Activated naive CD8-positive, alpha-beta T cell treated with anti-CD3 and anti-CD28 coated beads for 36 hours (primary cell): Measurements from ENCODE around the gene SERPINB7. TPM values are rescaled to one million over a fixed set of nuclear protein-coding genes. Genes with fewer than 3 reads are reported as not detected.
"Not testable (repeated sequence)": the region's sequence is repeated elsewhere in the genome, so short reads cannot be mapped to it uniquely, and the experiment has no call there.

Source experiments
- DNase-seq: peaks from one replicate; pipeline ENCODE4 v3.0.0; 2021
- H3K27ac Mint-ChIP-seq: one replicate; pipeline ENCODE4 v1.8.0; 2022; ENCODE audit warnings: mild to moderate bottlenecking, moderate library complexity, mixed read lengths
- H3K27me3 Mint-ChIP-seq: one replicate; pipeline ENCODE4 v1.8.0; 2022; ENCODE audit warnings: mild to moderate bottlenecking, mixed read lengths
- H3K36me3 Mint-ChIP-seq: one replicate; pipeline ENCODE4 v1.8.0; 2021; ENCODE audit warnings: mild to moderate bottlenecking, mixed read lengths
- H3K4me1 Mint-ChIP-seq: one replicate; pipeline ENCODE4 v1.8.0; 2021; ENCODE audit warnings: mixed read lengths
- H3K4me3 Mint-ChIP-seq: one replicate; pipeline ENCODE4 v1.8.0; 2022; ENCODE audit warnings: mild to moderate bottlenecking, moderate library complexity, mixed read lengths
- H3K9me3 Mint-ChIP-seq: one replicate; pipeline ENCODE4 v1.8.0; 2022; ENCODE audit warnings: mixed read lengths
- total RNA-seq, 2 experiments: library from RNA; stranded (reverse); gene quantifications; one replicate each; pipeline ENCODE4 v1.2.3, GENCODE V29; 2021

Gene SERPINB7
- not detected for total RNA-seq

GRCh38 chr18:63775166-63775730, at the start of gene SERPINB7:
Gene SERPINB7, plus strand, starts transcription at chr18:63775418. Its CDS starts 6,955 bp downstream, at chr18:63782373.
- H3K27ac Mint-ChIP-seq = no peak within 1 kb of the TSS
- H3K36me3 Mint-ChIP-seq = no peaks in the 10 kb centered on the region
- H3K4me3 Mint-ChIP-seq = no peak within 1 kb of the TSS
- no peak for DNase-seq
- H3K4me1 Mint-ChIP-seq = no peaks in the 10 kb centered on the region
- no peaks in the 10 kb centered on the region for H3K9me3 Mint-ChIP-seq
- peaks cover under 1% of the 10 kb centered on the region for H3K27me3 Mint-ChIP-seq

- no peak for DNase-seq
- Mint-ChIP-seq H3K4me1 (no peaks in the 10 kb centered on the region), H3K4me3 (no peak overlapping the region), H3K27me3 (no peaks in the 10 kb centered on the region), H3K36me3 (no peaks in the 10 kb centered on the region), H3K9me3 (no peaks in the 10 kb centered on the region), H3K27ac (no peak overlapping the region)
These were observed 49.3 kb upstream of the SERPINB7 start for GRCh38 chr18:63725682-63726480.

GRCh38 chr18:63730773-63731172, 44.4 kb upstream of the SERPINB7 start:
- peaks cover 1% of the 10 kb centered on the region for H3K9me3 Mint-ChIP-seq

GRCh38 chr18:63731215-63731614, 44.0 kb upstream of the SERPINB7 start:
- H3K36me3 Mint-ChIP-seq = no peaks in the 10 kb centered on the region
- no peaks in the 10 kb centered on the region for H3K27me3 Mint-ChIP-seq
- H3K4me1 Mint-ChIP-seq = no peaks in the 10 kb centered on the region
- no peak overlapping the region for H3K4me3 Mint-ChIP-seq
- no peak for DNase-seq
- H3K9me3 Mint-ChIP-seq = peaks cover 1% of the 10 kb centered on the region
- H3K27ac Mint-ChIP-seq = no peak overlapping the region

More at GRCh38 chr18:63730773-63731172, 44.4 kb upstream of the SERPINB7 start:
- Mint-ChIP-seq H3K27me3 (no peaks in the 10 kb centered on the region), H3K27ac (no peak overlapping the region), H3K36me3 (no peaks in the 10 kb centered on the region), H3K4me1 (no peaks in the 10 kb centered on the region), H3K4me3 (no peak overlapping the region)
- DNase-seq = no peak

- peaks cover 3% of the 10 kb centered on the region for H3K27me3 Mint-ChIP-seq
- no peak for DNase-seq
- no peak overlapping the region for H3K27ac Mint-ChIP-seq
- peaks cover 1% of the 10 kb centered on the region for H3K9me3 Mint-ChIP-seq
- no peak overlapping the region for H3K4me3 Mint-ChIP-seq
- H3K36me3 Mint-ChIP-seq = no peaks in the 10 kb centered on the region
- H3K4me1 Mint-ChIP-seq = no peaks in the 10 kb centered on the region
These were observed 38.3 kb upstream of the SERPINB7 start for GRCh38 chr18:63736876-63737275.

GRCh38 chr18:63741769-63742168, 33.4 kb upstream of the SERPINB7 start:
- Mint-ChIP-seq H3K27ac (no peak overlapping the region), H3K9me3 (no peaks in the 10 kb centered on the region), H3K36me3 (no peaks in the 10 kb centered on the region), H3K4me1 (no peaks in the 10 kb centered on the region), H3K27me3 (peaks cover 3% of the 10 kb centered on the region), H3K4me3 (no peak overlapping the region)
- no peak for DNase-seq

GRCh38 chr18:63747006-63747405, 28.2 kb upstream of the SERPINB7 start:
- H3K27me3 Mint-ChIP-seq = no peaks in the 10 kb centered on the region
- no peaks in the 10 kb centered on the region for H3K36me3 Mint-ChIP-seq
- H3K27ac Mint-ChIP-seq = no peak overlapping the region
- no peaks in the 10 kb centered on the region for H3K4me1 Mint-ChIP-seq
- H3K4me3 Mint-ChIP-seq = no peak overlapping the region
- H3K9me3 Mint-ChIP-seq = no peaks in the 10 kb centered on the region
- no peak for DNase-seq

GRCh38 chr18:63749489-63749888, 25.7 kb upstream of the SERPINB7 start:
- no peaks in the 10 kb centered on the region for H3K36me3 Mint-ChIP-seq
- no peak overlapping the region for H3K27ac Mint-ChIP-seq
- no peak for DNase-seq
- H3K9me3 Mint-ChIP-seq = no peaks in the 10 kb centered on the region
- no peak overlapping the region for H3K4me3 Mint-ChIP-seq
- no peaks in the 10 kb centered on the region for H3K4me1 Mint-ChIP-seq
- no peaks in the 10 kb centered on the region for H3K27me3 Mint-ChIP-seq

GRCh38 chr18:63752636-63753035, 22.6 kb upstream of the SERPINB7 start:
- Mint-ChIP-seq H3K4me1 (no peaks in the 10 kb centered on the region), H3K36me3 (no peaks in the 10 kb centered on the region), H3K4me3 (no peak overlapping the region), H3K9me3 (no peaks in the 10 kb centered on the region), H3K27me3 (no peaks in the 10 kb centered on the region), H3K27ac (no peak overlapping the region)
- no peak for DNase-seq

GRCh38 chr18:63753676-63754075, 21.5 kb upstream of the SERPINB7 start:
- no peak for DNase-seq
- Mint-ChIP-seq H3K36me3 (no peaks in the 10 kb centered on the region), H3K27me3 (no peaks in the 10 kb centered on the region), H3K4me3 (no peak overlapping the region), H3K27ac (no peak overlapping the region), H3K4me1 (no peaks in the 10 kb centered on the region), H3K9me3 (no peaks in the 10 kb centered on the region)

GRCh38 chr18:63757541-63757940, 17.7 kb upstream of the SERPINB7 start:
- H3K27ac Mint-ChIP-seq = no peak overlapping the region
- H3K27me3 Mint-ChIP-seq = no peaks in the 10 kb centered on the region
- H3K36me3 Mint-ChIP-seq = no peaks in the 10 kb centered on the region
- no peak for DNase-seq
- H3K4me1 Mint-ChIP-seq = no peaks in the 10 kb centered on the region
- H3K4me3 Mint-ChIP-seq = no peak overlapping the region
- H3K9me3 Mint-ChIP-seq = peaks cover 10% of the 10 kb centered on the region

- H3K36me3 Mint-ChIP-seq = no peaks in the 10 kb centered on the region
- H3K9me3 Mint-ChIP-seq = peaks cover 10% of the 10 kb centered on the region
- no peaks in the 10 kb centered on the region for H3K4me1 Mint-ChIP-seq
These were observed 16.5 kb upstream of the SERPINB7 start for GRCh38 chr18:63758615-63759240.

GRCh38 chr18:63759786-63760185, 15.4 kb upstream of the SERPINB7 start:
- H3K27ac Mint-ChIP-seq, DNase-seq: not testable (repeated sequence)

More at GRCh38 chr18:63758615-63759240, 16.5 kb upstream of the SERPINB7 start:
- Mint-ChIP-seq H3K27ac (no peak overlapping the region), H3K27me3 (no peaks in the 10 kb centered on the region), H3K4me3 (no peak overlapping the region)
- no peak for DNase-seq

GRCh38 chr18:63762518-63762917, 12.7 kb upstream of the SERPINB7 start:
- Mint-ChIP-seq H3K27me3 (no peaks in the 10 kb centered on the region), H3K36me3 (no peaks in the 10 kb centered on the region), H3K4me3 (no peak overlapping the region), H3K9me3 (peaks cover 10% of the 10 kb centered on the region), H3K27ac (no peak overlapping the region), H3K4me1 (no peaks in the 10 kb centered on the region)
- DNase-seq = no peak

More at GRCh38 chr18:63759786-63760185, 15.4 kb upstream of the SERPINB7 start:
- H3K4me1 Mint-ChIP-seq, H3K9me3 Mint-ChIP-seq, H3K27me3 Mint-ChIP-seq, H3K4me3 Mint-ChIP-seq, H3K36me3 Mint-ChIP-seq: not testable (repeated sequence)

GRCh38 chr18:63763831-63764600, 11.2 kb upstream of the SERPINB7 start:
- Mint-ChIP-seq H3K36me3 (no peaks in the 10 kb centered on the region), H3K4me3 (no peak overlapping the region)

More at GRCh38 chr18:63763831-63764600, 11.2 kb upstream of the SERPINB7 start:
- Mint-ChIP-seq H3K27ac (no peak overlapping the region), H3K4me1 (no peaks in the 10 kb centered on the region), H3K9me3 (peaks cover 11% of the 10 kb centered on the region), H3K27me3 (no peaks in the 10 kb centered on the region)
- no peak for DNase-seq
